HepG2 (cell line): Measurements from ENCODE around the gene EXOC6B. TPM values are rescaled to one million over a fixed set of nuclear protein-coding genes. Genes with fewer than 3 reads are reported as not detected.

Experiments
- FUBP1 ChIP-seq: sonication (generic); formaldehyde crosslinking; IDR thresholded peaks from 2 replicates; pipeline ENCODE4 v1.5.1; 2020; ENCODE audit warnings: missing genetic modification reagents, mild to moderate bottlenecking, borderline replicate concordance
- HINFP ChIP-seq: sonication (generic); formaldehyde crosslinking; IDR thresholded peaks from 2 replicates; pipeline ENCODE4 v1.4.0; 2020; ENCODE audit warnings: low read depth, mild to moderate bottlenecking, missing genetic modification reagents
- HNF4G ChIP-seq, 2 experiments: sonication (generic) in 1 of 2; formaldehyde crosslinking in 1 of 2; IDR thresholded peaks; 2 replicates each; pipeline versions ENCODE4 v1.4.0 to v1.6.1; 2011 to 2020; ENCODE audit warnings: borderline replicate concordance in 2 of 2, low read depth in 2 of 2, mild to moderate bottlenecking in 2 of 2, low read length in 1 of 2, missing genetic modification reagents in 1 of 2, moderate library complexity in 1 of 2
- KLF15 ChIP-seq: sonication (generic); formaldehyde crosslinking; IDR thresholded peaks from 2 replicates; pipeline ENCODE4 v1.8.1; 2023; ENCODE audit warnings: borderline replicate concordance, mild to moderate bottlenecking, inconsistent platforms, missing genetic modification reagents, mixed read lengths
- NFIC ChIP-seq: IDR thresholded peaks from 2 replicates; pipeline ENCODE4 v1.6.1; 2012; ENCODE audit warnings: mild to moderate bottlenecking, low read length, inconsistent platforms
- NRL ChIP-seq: sonication (generic); formaldehyde crosslinking; IDR thresholded peaks from 2 replicates; pipeline ENCODE4 v1.5.0; 2020; ENCODE audit warnings: missing genetic modification reagents, mild to moderate bottlenecking, moderate library complexity, borderline replicate concordance
- YEATS2 ChIP-seq: sonication (generic); formaldehyde crosslinking; IDR thresholded peaks from 2 replicates; pipeline ENCODE4 v1.4.0; 2020; ENCODE audit warnings: missing genetic modification reagents, borderline replicate concordance
- ZBTB10 ChIP-seq: sonication (generic); formaldehyde crosslinking; IDR thresholded peaks from 2 replicates; pipeline ENCODE4 v1.4.0; 2020; ENCODE audit warnings: missing genetic modification reagents, borderline replicate concordance
- ZBTB8A ChIP-seq: sonication (generic); formaldehyde crosslinking; IDR thresholded peaks from 2 replicates; pipeline ENCODE4 v1.4.0; 2020; ENCODE audit warnings: mild to moderate bottlenecking, low read depth, missing genetic modification reagents, borderline replicate concordance
- ZNF101 ChIP-seq: sonication (generic); formaldehyde crosslinking; IDR thresholded peaks from 2 replicates; pipeline ENCODE4 v1.4.0; 2020; ENCODE audit warnings: mild to moderate bottlenecking, low read depth, missing genetic modification reagents, borderline replicate concordance
- ZNF496 ChIP-seq: sonication (generic); formaldehyde crosslinking; IDR thresholded peaks from 2 replicates; pipeline ENCODE4 v1.8.1; 2023; ENCODE audit warnings: mild to moderate bottlenecking, moderate library complexity, missing genetic modification reagents; ENCODE audit not compliant: insufficient replicate concordance
- ZNF563 ChIP-seq: sonication (generic); formaldehyde crosslinking; IDR thresholded peaks from 2 replicates; pipeline ENCODE4 v1.8.0; 2022; ENCODE audit warnings: mild to moderate bottlenecking, moderate library complexity, missing genetic modification reagents
- ZNF570 ChIP-seq: sonication (generic); formaldehyde crosslinking; IDR thresholded peaks from 2 replicates; pipeline ENCODE4 v1.4.0; 2020; ENCODE audit warnings: mild to moderate bottlenecking, missing genetic modification reagents, borderline replicate concordance
- ZNF609 ChIP-seq: sonication (generic); formaldehyde crosslinking; IDR thresholded peaks from 2 replicates; pipeline ENCODE4 v1.4.0; 2020; ENCODE audit warnings: mild to moderate bottlenecking, missing genetic modification reagents, borderline replicate concordance
- ZNF768 ChIP-seq: sonication (generic); formaldehyde crosslinking; IDR thresholded peaks from 2 replicates; pipeline ENCODE4 v1.4.0; 2020; ENCODE audit warnings: missing genetic modification reagents
- ZNF891 ChIP-seq: sonication (generic); formaldehyde crosslinking; IDR thresholded peaks from 2 replicates; pipeline ENCODE4 v1.5.0; 2020; ENCODE audit warnings: mild to moderate bottlenecking, missing genetic modification reagents
- polyA plus RNA-seq, 8 experiments: library from polyadenylated mRNA; depleted of rRNA in 3 of 8; stranded (reverse) in 7 of 8; unstranded in 1 of 8; fragments of >200 nt; fragmentation: Illumina TruSeq in 4 of 8; extraction: Trizol in 4 of 8; gene quantifications; 2 replicates each; pipeline versions ENCODE4 v1.2.1 to v1.2.3, GENCODE V29; 2011 to 2016; ENCODE audit warnings: low read depth in 4 of 8, missing spikeins in 1 of 8, mixed read lengths in 1 of 8; ENCODE audit not compliant: insufficient read depth in 1 of 8
- total RNA-seq, 5 experiments: library from RNA; depleted of rRNA; stranded (reverse); fragments of >200 nt; fragmentation: Illumina TruSeq; extraction: Trizol; gene quantifications; 2 replicates each; pipeline ENCODE4 v1.2.3, GENCODE V29; 2016; ENCODE audit warnings: low read depth in 1 of 5

EXOC6B gene
- total and polyA plus RNA-seq, 2 of the 13 experiments (the other 11 are each of a cell fraction or from before 2014, with no cell fraction given), result 9.1 to 15.9 TPM

- TF ChIP-seq ZNF609 (CRISPR knock-in tag) (no peak), ZNF891 (0 out of 2 replicates have a peak, but pooled peaks have one; percentile 21), ZBTB8A (CRISPR knock-in tag) (no peak), ZNF496 (CRISPR knock-in tag) (no peak), KLF15 (CRISPR knock-in tag) (0 out of 2 replicates have a peak, but pooled peaks have one; percentile 43), HNF4G (IDR thresholded peaks at IDR 0.05; ENCODE audit: borderline replicate concordance, low read depth, low read length) (peak; percentile 56; the same call in 1 of the 2 replicates), HNF4G (CRISPR knock-in tag; IDR thresholded peaks at IDR 0.05; ENCODE audit: borderline replicate concordance, low read depth) (no peak), YEATS2 (CRISPR knock-in tag) (no peak), NFIC (no peak), ZNF768 (CRISPR knock-in tag) (no peak), ZNF570 (CRISPR knock-in tag) (no peak), ZNF101 (CRISPR knock-in tag) (no peak), NRL (0 out of 2 replicates have a peak, but pooled peaks have one; percentile 52), FUBP1 (CRISPR knock-in tag) (no peak), ZNF563 (CRISPR knock-in tag) (no peak), HINFP (no peak), ZBTB10 (CRISPR knock-in tag) (0 out of 2 replicates have a peak, but pooled peaks have one; percentile 10)
Observed at GRCh38 chr2:72144632-72145288, 681.1 kb downstream of the EXOC6B start (continued).
